DMS53 treated with DMSO at 0.1 percent for 48 hours (cell line): ENCODE results near the gene CXCL17.
A peak's percentile ranks its signal among the peaks of the same experiment; 100 is the strongest.

Source experiments
- DNase-seq: peaks from one replicate; lab custom pipeline; 2025; ENCODE audit not compliant: unreplicated experiment; lab: John Stamatoyannopoulos, UW

Gene CXCL17

DNA sequence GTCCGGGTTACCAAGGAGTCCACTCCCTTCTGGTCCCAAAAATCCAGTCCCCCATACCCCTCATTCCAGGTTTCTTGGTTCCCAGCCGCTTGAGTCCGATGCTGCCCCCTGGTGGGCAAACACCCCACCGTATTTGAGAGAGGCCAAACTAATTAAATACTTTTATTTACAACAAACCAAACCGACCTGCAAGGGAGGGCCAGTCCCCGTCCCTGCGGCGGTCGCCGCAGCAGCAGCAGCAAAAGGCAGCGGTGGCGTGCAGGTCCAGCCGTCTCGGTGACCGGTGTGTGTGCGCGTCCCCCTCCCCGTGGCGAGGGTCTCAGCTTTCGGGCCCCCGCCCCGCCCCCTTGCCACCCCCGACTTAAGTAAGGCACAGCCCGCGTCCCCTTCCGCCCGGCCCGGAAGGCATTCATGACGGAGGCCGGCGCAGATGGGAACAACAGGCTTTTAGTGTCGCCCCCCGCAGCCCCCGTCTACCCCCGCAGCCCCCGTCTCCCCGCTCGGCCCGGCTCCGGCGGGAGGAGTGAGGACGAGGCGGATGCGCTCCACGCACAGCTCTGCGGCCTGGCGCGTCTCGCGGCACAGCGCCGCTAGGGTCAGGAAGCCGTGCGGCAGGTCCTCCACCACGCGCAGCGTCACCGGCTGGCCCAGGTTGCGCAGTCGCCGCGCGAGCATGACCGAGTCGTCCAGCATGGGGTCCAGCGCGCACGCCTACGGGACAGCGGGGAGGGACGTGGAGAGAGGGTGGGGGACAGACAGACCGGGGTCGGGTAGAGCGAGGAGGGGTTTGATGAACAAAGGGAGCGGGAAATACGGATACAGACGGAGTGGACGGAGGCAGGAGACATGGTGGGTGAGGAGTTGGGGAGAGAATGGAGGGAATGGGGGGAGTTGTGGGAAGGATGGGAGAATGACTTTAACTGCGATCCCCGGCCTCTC, 41.1 kb downstream of the CXCL17 start:
- peak; percentile 44 for DNase-seq

DNA sequence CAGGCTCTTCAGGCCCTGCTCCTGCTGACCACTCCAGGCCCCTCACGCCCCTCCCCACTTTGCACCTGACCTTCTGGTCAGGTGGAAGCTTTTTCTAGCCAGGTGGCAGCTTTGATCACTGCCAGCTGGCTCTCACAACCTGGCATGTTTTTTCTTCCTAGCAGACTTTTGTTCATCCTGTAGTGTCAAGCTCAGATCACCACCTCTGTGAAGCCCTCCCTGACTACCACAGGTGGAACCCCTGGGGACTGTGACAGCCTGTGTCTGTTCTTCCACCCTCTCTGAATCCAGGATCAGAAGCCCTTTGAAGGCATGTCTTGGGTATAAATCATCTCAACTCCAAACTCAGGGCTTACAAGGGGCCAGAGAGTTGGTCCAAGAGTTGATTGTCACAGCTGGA, 42.3 kb downstream of the CXCL17 start:
- DNase-seq: no peak

DNA sequence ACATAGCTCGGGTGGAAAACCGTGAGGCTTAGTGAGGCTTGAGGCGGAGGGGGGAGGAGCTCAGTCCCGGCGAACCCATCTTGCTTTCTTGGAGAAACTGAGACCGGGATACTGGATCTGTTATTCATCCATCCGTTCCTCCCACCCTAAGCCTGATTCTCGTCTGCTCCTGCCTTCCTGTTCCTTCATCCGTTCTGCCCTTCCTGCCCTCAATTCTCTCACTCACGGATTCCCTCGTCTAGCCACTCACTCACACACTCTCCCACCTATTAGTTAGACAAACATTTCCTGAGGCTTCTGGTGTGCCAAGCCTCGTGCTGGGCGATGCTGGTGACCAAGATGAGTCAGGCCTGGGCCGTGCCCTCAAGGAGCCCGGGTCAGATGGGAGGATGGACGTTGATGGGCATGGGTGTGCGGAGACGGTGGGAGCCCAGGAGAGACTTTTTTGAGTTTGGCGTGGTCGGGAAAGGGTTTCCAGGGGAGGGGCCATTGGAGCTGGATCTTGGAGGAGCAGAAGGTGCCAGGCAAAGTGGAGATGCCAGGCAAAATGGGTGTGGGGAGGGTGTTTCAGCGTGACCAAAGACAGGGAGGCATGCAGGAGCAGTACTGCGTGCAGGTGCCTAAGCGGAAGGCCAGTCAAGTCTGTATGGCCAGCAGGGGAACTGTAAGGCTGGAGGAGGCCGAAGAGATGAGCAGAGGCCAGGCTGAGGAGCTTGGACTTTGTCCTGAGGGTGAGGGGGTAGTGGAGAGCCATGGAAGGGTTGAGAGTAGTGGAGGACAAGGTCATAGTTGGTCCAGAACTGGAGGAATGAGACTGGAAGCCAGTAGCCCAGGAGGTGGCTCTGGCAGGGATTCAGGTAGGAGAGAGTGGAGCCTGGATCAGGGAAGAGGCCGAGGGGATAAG, 45.2 kb downstream of the CXCL17 start:
- no peak for DNase-seq

DNA sequence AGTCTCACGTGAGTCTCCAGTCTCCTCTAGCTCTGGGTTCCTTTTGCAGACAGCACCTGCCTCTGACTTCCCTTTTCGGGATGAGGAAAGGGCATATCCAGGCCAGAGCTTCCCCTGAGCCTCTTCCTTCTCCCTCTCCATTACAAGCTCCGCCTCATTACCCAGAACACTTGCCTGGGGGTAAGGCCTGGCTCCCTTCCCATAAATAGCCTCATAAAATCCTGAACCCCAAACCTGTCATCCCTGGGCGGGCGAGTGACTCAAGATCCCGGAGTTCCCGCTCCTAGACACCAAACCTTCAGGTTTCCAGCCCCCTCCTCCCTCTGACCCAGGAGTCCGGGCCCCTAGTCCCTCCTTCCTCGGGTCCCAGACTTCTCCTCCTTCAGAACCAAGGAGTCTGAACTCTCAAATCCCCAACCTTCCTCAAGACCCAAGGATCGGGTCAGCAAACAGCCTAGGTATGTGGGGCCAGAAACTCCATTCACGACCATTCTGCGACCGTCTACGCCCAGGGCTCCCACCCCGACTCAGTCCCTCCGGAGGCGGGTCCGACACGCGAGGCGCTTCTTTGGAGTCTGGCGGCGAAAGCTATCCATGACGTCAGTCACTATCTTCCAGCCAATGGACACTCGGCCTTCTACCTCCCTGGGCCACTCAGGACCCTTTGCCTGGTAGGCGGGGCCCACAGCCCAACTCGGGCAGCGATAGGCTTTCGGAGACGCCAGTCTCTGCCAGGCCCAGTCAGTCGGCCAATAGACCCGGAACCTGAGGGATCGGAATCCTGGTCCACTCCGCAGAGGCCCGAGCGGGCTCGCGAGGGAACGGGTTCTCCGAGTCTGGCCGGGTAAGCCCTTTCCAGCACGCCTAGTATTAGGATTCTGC, 46.1 kb downstream of the CXCL17 start:
- peak; percentile 98 for DNase-seq

DNA sequence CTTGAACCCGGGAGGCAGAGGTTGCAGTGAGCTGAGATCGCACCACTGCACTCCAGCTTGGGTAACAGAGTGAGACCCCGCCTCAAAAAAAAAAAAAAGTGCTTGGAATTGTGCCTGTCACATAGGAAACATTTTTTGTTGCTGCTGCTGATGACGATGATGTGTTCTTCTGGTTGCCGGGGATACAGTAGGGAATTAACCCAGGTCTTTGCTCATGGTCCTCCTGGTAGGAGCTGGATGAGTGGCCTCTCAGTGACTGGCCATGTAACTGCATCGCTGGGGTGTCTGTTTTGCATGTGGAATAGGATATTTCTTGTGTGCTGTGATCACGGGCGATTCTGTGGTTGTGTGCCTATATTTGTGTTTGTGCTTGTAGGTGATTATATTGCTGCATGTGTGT, 48.0 kb downstream of the CXCL17 start:
- DNase-seq: no peak

DNA sequence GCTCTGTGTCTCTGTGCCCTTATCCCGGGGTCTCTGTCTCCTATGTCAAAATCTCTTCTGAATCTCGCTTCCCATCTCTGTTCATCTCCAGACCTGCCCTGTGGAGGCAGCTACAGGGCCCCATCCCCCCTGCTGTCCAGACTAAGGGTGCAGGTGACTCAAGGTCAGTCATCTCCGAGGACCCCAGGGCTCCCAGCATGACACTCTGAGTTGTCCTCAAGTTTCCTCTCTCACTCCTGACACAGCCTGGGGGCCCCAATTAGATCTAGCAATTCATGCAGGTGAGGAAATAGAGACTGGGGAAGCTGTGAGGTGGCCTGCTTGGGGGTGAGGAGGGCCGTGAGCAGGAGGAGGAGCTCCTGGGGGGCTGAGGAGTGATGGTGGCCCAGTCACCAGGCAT, 50.6 kb downstream of the CXCL17 start:
- DNase-seq: no peak

DNA sequence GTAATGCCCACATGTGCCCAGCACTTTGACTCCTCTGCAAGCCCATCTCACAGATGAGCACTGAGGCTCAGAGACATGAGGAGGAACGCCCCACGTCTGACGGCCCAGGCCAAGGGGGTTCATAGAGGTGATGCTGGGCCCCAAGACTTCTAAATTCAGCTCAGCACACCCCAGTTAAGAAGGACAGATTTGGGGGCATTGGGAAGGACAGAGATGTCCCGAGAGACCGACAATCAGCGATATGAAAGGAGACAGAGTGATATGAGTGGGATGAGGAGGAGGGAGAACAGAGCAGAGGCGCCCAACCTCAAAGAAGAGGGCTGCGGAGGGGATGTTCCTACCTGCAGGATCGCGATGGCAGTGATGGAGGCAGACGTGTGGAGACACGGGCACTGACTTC, 52.8 kb downstream of the CXCL17 start, which contains the start of gene CNFN:
Gene CNFN (minus strand): TSS at position 399 of the 400 bp plus-strand sequence. CDS start 1,260 bp downstream, outside the sequence.
- DNase-seq: no peak

DNA sequence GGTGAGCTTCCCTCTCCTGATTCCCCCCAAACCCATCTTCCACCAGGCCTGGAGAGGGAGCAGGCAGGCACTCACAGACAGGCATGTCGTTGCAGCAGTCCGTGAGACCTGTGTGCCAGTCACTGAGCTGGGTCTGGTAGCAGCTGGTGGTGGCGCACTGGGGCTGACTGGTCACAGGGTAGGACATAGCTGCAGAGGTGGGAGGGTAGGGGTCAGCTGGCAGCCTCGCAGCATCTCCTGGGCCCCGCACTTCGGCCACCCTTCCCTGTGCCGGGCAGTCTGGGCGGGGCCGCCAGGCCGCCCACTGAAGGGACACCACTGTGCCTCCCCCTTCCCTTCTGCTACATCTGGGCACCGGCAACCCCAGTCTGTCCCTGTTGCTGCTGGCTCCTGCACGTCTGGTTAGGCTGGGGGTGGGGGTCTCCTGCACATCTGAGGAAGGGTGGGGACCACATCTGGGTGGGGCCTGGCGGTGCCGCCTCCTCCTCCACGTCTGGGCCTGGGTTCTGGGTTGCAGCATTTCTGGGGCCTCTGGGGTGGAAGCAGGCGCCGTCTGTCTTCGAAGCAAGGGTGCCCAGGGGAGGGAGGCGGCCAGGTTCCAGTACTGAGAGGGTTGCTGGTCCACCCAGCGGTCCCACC, 53.8 kb downstream of the CXCL17 start:
- DNase-seq: no peak

DNA sequence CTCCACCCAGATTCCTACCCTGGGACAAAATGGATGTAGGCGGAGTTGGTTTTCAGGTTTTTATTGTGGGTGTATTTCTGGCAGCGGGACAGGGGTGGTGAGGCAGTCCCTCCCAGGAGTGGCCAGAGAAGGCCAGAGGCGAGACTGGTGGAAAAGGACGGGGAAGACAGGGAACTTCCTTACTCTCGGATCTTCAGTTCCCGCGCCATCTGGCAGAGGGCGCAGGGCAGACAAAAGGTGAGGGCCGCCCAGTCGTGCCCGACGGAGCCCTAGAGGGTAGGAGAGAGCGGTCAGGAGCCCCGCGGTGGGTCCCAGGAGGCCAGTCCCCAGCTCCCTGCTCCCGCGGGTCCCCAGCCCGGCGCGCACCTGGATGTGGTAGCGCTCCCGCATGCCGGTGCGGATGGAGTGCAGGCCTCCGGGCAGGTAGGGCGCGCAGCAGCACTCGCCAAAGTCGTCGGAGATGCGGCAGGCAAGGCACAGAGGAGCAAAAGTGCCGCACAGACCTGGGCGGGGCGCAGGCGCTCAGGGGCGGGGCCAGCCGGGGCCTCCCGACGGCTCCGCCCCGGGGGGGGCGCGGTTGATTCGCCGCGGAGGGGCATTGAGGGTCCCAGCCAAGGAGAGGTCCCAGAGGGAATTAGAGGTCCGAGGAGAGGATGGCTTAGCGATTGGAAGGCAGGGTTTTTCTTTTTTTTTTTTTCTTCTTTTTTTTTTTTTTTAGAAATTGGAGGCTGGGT, 55.6 kb downstream of the CXCL17 start:
- DNase-seq: peak; percentile 81

DNA sequence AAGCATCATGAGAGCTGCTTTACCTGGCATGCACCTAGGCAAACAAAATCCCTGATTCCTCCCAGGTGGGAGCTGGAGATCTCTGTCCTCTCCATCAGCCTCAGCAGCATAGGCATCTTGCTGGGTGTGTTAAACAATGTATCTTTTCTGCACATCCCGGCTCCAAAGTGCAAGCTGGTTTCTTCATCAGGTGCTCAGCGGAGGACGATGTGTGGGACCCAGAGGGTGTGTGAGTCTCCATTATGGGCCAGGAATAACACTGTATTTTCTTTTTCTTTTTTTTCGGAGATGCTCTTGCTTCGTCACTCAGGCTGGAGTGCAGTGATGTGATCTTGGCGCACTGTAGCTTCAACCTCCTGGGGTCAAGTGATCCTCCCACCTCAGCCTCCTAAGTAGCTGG, 62.6 kb downstream of the CXCL17 start:
- DNase-seq: no peak
